ENCODE results near the gene GPR4. TPM values are rescaled to one million over a fixed set of nuclear protein-coding genes. Genes with fewer than 3 reads are reported as not detected.

The GPR4 gene
- total and polyA plus RNA-seq, 2 of the 8 experiments (the other 6 are each of a cell fraction or from before 2014, with no cell fraction given), result 0.19 to 0.39 TPM

DNA sequence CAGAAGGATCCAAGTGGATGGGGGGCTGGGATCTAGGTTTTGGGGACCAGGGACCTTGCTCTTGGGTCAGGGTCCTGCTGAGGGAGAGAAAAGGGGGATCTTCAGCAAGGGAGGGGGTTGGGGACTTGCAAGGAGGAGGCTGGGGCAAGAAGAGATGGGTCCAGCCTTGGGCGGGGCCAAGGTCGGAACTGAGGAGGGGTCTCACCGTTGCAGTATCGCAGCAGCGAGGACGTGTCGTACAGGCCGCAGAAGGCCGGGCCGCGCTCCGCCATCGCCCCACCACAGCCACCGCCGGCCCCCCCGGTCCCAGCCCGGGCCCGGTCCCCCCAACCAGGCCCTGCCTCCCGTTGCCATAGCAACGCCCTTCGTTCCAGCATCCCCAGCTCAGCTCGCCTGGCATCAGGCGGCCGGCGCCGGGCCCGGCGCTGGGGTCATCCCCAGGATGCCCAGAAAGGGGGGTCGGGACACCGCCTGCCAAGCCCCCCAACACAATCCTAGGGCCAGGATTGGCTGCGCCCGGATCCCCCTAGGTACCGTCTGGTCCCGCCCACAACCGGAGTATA lies 43.1 kb upstream of the GPR4 start (continued):
- TF ChIP-seq ZNF274 (IDR thresholded peaks at IDR 0.05; ENCODE audit: borderline replicate concordance, extremely low read depth, low read length), result no peak
